PC-3 (cell line): Measurements from ENCODE around the gene NDFIP2. TPM values are rescaled to one million over a fixed set of nuclear protein-coding genes. Genes with fewer than 3 reads are reported as not detected.

Experiments used
- ATAC-seq: fragments of 200-7000 bp; cut with Tn5 transposase; 2 replicates; pipeline ENCODE4 v1.9.1; 2020; ENCODE audit warnings: mild to moderate bottlenecking, moderate library complexity
- BruUV-seq: library from RNA; stranded (reverse); fragments of 400-500 nt; replicated peaks from 2 replicates; lab custom pipeline; 2021; lab: Mats Ljungman, UMichigan
- CTCF ChIA-PET: fragments of 300-600 bp; sonication (Branson Sonifier 250); formaldehyde crosslinking; loops from one replicate; lab custom pipeline; 2022; ENCODE audit warnings: antibody characterized with exemption; lab: Charles Lee
- POLR2A ChIA-PET: fragments of 300-600 bp; sonication (Branson Sonifier 250); formaldehyde crosslinking; loops from one replicate; lab custom pipeline; 2022; ENCODE audit warnings: antibody characterized with exemption; ENCODE audit not compliant: unreplicated experiment; lab: Charles Lee
- DNase-seq: peaks from one replicate; pipeline ENCODE4 v3.0.0-alpha.2; 2015
- H2AFZ ChIP-seq: fragments of 300-600 bp; sonication (generic); 2 replicates; pipeline ENCODE4 v1.6.0; 2016; ENCODE audit warnings: antibody characterized with exemption, low read length
- H3F3A ChIP-seq: fragments of 300-600 bp; sonication (generic); one replicate; pipeline ENCODE4 v1.6.0; 2017; ENCODE audit warnings: antibody characterized with exemption, low read length, control low read depth, mild to moderate bottlenecking; ENCODE audit not compliant: unreplicated experiment
- H3K27ac ChIP-seq: fragments of 300-600 bp; sonication (generic); 2 replicates; pipeline ENCODE4 v1.5.1; 2016; ENCODE audit warnings: mild to moderate bottlenecking, low read length
- H3K27me3 ChIP-seq: fragments of 300-600 bp; sonication (generic); 2 replicates; pipeline ENCODE4 v1.6.1; 2016; ENCODE audit warnings: low read length, mixed read lengths
- H3K36me3 ChIP-seq: fragments of 300-600 bp; sonication (generic); 2 replicates; pipeline ENCODE4 v1.6.1; 2016; ENCODE audit warnings: low read depth, mixed run types, low read length, mixed read lengths
- H3K4me1 ChIP-seq: fragments of 300-600 bp; sonication (generic); 2 replicates; pipeline ENCODE4 v1.5.1; 2016; ENCODE audit warnings: low read length; ENCODE audit not compliant: insufficient read depth
- H3K4me2 ChIP-seq: fragments of 300-600 bp; sonication (generic); 2 replicates; pipeline ENCODE4 v1.6.0; 2016; ENCODE audit warnings: low read length
- H3K4me3 ChIP-seq: fragments of 300-600 bp; sonication (generic); 2 replicates; pipeline ENCODE4 v1.5.1; 2016; ENCODE audit warnings: mild to moderate bottlenecking, low read length, mixed read lengths
- H3K79me2 ChIP-seq: fragments of 300-600 bp; sonication (generic); 2 replicates; pipeline ENCODE4 v1.6.1; 2017; ENCODE audit warnings: low read length, mixed read lengths
- H3K9ac ChIP-seq: fragments of 300-600 bp; sonication (generic); 2 replicates; pipeline ENCODE4 v1.6.0; 2016; ENCODE audit warnings: mild to moderate bottlenecking, low read length
- H3K9me2 ChIP-seq: fragments of 300-600 bp; sonication (generic); replicated peaks from 2 replicates; pipeline ENCODE4 v1.6.1; 2016; ENCODE audit warnings: mixed run types, low read length, mixed read lengths
- H3K9me3 ChIP-seq: fragments of 300-600 bp; sonication (generic); 2 replicates; pipeline ENCODE4 v1.6.1; 2016; ENCODE audit warnings: low read length, mixed read lengths
- H4K20me1 ChIP-seq: fragments of 300-600 bp; sonication (generic); 2 replicates; pipeline ENCODE4 v1.6.1; 2016; ENCODE audit warnings: low read length, mixed read lengths
- CTCF ChIP-seq: fragments of 300-600 bp; sonication (generic); conservative IDR thresholded peaks from 2 replicates; pipeline ENCODE4 v1.5.1; 2017; ENCODE audit warnings: antibody characterized with exemption, low read depth, mild to moderate bottlenecking, low read length
- EZH2 ChIP-seq: fragments of 300-600 bp; sonication (generic); IDR thresholded peaks from one replicate; pipeline ENCODE4 v1.6.1; 2017; ENCODE audit warnings: antibody characterized with exemption, mild to moderate bottlenecking, low read length; ENCODE audit not compliant: unreplicated experiment
- EZH2phosphoT487 ChIP-seq: fragments of 300-600 bp; sonication (generic); IDR thresholded peaks from 2 replicates; pipeline ENCODE4 v1.6.1; 2018; ENCODE audit warnings: mild to moderate bottlenecking, antibody characterized with exemption, low read length, borderline replicate concordance
- intact Hi-C: fragments of 100-400 bp; cut with micrococcal nuclease; formaldehyde crosslinking; loops from 2 replicates; pipeline ENCODE4 v1.9.0; 2023
- total RNA-seq: library from RNA; depleted of rRNA; stranded (reverse); fragments of >200 nt; gene quantifications from 2 replicates; pipeline ENCODE4 v1.2.3, GENCODE V29; 2014

The NDFIP2 gene
- total RNA-seq, 1 experiment from 2014 or later, result 19.5 TPM

GRCh38 chr13:79543883-79544282 lies 62.9 kb downstream of the NDFIP2 start:
- H3K4me3 ChIP-seq, result no peak overlapping the region
- ChIA-PET POLR2A (no interaction called here), CTCF (interaction anchor here (2.0 kb wide), 1 partner anchor 120 kb away, joined by 8 read pairs; no protein-coding TSS in a partner anchor)
- no peaks in the 10 kb centered on the region for H3K9me3 ChIP-seq
- H3K9ac ChIP-seq, result no peak overlapping the region
- DNase-seq (no peak), ATAC-seq (no peak)
- no peaks in the 10 kb centered on the region for H3K79me2 ChIP-seq
- H3K27ac ChIP-seq, result no peak overlapping the region
- no peaks in the 10 kb centered on the region for H3K36me3 ChIP-seq
- H2AFZ ChIP-seq, result no peak overlapping the region
- TF ChIP-seq CTCF, result no peak
- TF ChIP-seq EZH2, result no peak
- TF ChIP-seq EZH2phosphoT487, result no peak
- H4K20me1 ChIP-seq, result no peaks in the 10 kb centered on the region
- H3K27me3 ChIP-seq, result no peaks in the 10 kb centered on the region
- H3K4me1 ChIP-seq, result no peaks in the 10 kb centered on the region
- no peak overlapping the region for H3K4me2 ChIP-seq
- intact Hi-C loops, result no loop called here
- no TSS peak for BruUV-seq
- no peaks in the 10 kb centered on the region for H3F3A ChIP-seq
- no peaks in the 10 kb centered on the region for H3K9me2 ChIP-seq

- H3K9ac ChIP-seq, result no peak overlapping the region
- no peaks in the 10 kb centered on the region for H3K9me3 ChIP-seq
- no peaks in the 10 kb centered on the region for H3K9me2 ChIP-seq
- H3K4me1 ChIP-seq, result no peaks in the 10 kb centered on the region
- ATAC-seq, result no peak
- H3K27me3 ChIP-seq, result no peaks in the 10 kb centered on the region
- H3K27ac ChIP-seq, result no peak overlapping the region
- H4K20me1 ChIP-seq, result no peaks in the 10 kb centered on the region
- no peak overlapping the region for H2AFZ ChIP-seq
- intact Hi-C loops, result no loop called here
- no peaks in the 10 kb centered on the region for H3F3A ChIP-seq
- no peak for DNase-seq
- BruUV-seq, result no TSS peak
- no peaks in the 10 kb centered on the region for H3K79me2 ChIP-seq
- no peak overlapping the region for H3K4me3 ChIP-seq
- POLR2A ChIA-PET, result no interaction called here
- no peaks in the 10 kb centered on the region for H3K36me3 ChIP-seq
- H3K4me2 ChIP-seq, result no peak overlapping the region
- CTCF ChIA-PET, result no interaction called here
- TF ChIP-seq CTCF (no peak), EZH2phosphoT487 (no peak), EZH2 (no peak)
Measured at GRCh38 chr13:79547211-79548195, 66.5 kb downstream of the NDFIP2 start.

GRCh38 chr13:79548902-79549301 lies 67.9 kb downstream of the NDFIP2 start:
- ChIA-PET POLR2A (no interaction called here), CTCF (no interaction called here)
- Histone ChIP-seq H3K79me2 (no peaks in the 10 kb centered on the region), H3K27me3 (no peaks in the 10 kb centered on the region), H3K4me1 (no peaks in the 10 kb centered on the region), H3K9me3 (no peaks in the 10 kb centered on the region), H3K9me2 (no peaks in the 10 kb centered on the region), H3K4me2 (no peak overlapping the region), H3K36me3 (no peaks in the 10 kb centered on the region), H3K9ac (no peak overlapping the region), H3K4me3 (no peak overlapping the region), H3F3A (no peaks in the 10 kb centered on the region), H3K27ac (no peak overlapping the region), H4K20me1 (no peaks in the 10 kb centered on the region), H2AFZ (no peak overlapping the region)
- no TSS peak for BruUV-seq
- TF ChIP-seq CTCF, result peak; percentile 45
- no peak for TF ChIP-seq EZH2
- intact Hi-C loops, result no loop called here
- no peak for ATAC-seq
- peak; percentile 26 for DNase-seq
